Tibial artery (tissue), 4 donors: ENCODE data around the gene STYXL1.

Experiments used
- DNase-seq, 2 donors: peaks; one replicate each; pipeline ENCODE4 v3.0.0-alpha.2; 2019
- H3K27ac ChIP-seq, 2 donors: fragments of 200-600 bp; sonication (generic) in 1 of 2; 1 replicate in 1 of 2; 2 replicates in 1 of 2; pipeline ENCODE4 v1.5.1; 2018 to 2019; ENCODE audit warnings: mild to moderate bottlenecking in 1 of 2
- H3K27me3 ChIP-seq, 2 donors: fragments of 200-600 bp; sonication (generic) in 1 of 2; one replicate each; pipeline versions ENCODE4 v1.5.1 to v1.6.0; 2016 to 2019
- H3K36me3 ChIP-seq, 3 donors: fragments of 200-600 bp; sonication (generic) in 2 of 3; one replicate each; pipeline ENCODE4 v1.5.1; 2016 to 2019; ENCODE audit warnings: mild to moderate bottlenecking in 2 of 3
- H3K4me1 ChIP-seq, 4 donors: fragments of 200-600 bp; sonication (generic) in 2 of 4; 1 replicate in 3 of 4; 2 replicates in 1 of 4; pipeline ENCODE4 v1.5.1; 2016 to 2019
- H3K4me3 ChIP-seq, 2 donors: fragments of 200-600 bp; sonication (generic) in 1 of 2; 1 replicate in 1 of 2; 2 replicates in 1 of 2; pipeline ENCODE4 v1.5.1; 2018 to 2019; ENCODE audit warnings: mild to moderate bottlenecking in 2 of 2
- H3K9me3 ChIP-seq, 3 donors: fragments of 200-600 bp; sonication (generic) in 1 of 3; one replicate each; pipeline ENCODE4 v1.5.1; 2016 to 2019
- CTCF ChIP-seq, 2 experiments: fragments of 200-600 bp in 1 of 2; fragments of 450-650 bp in 1 of 2; IDR thresholded peaks; one replicate each; pipeline ENCODE4 v1.5.1; 2017 to 2019; ENCODE audit warnings: antibody characterized with exemption in 2 of 2, mild to moderate bottlenecking in 1 of 2, moderate library complexity in 1 of 2
- intact Hi-C: fragments of 100-400 bp; cut with DNase I; formaldehyde crosslinking; loops from one replicate; pipeline ENCODE4 v1.15.0; 2023; ENCODE audit warnings: low total_unique reads

STYXL1 gene

GRCh38 chr7:75979759-75980429, 67.9 kb downstream of the STYXL1 start:
- intact Hi-C loops, result no loop called here
- TF ChIP-seq CTCF (IDR thresholded peaks at IDR 0.05), result no peak
- peaks cover 9 to 58% (median 56%) of the 10 kb centered on the region in 3 donors for H3K36me3 ChIP-seq

GRCh38 chr7:75977743-75978142, 70.1 kb downstream of the STYXL1 start:
- Histone ChIP-seq H3K9me3 (no peaks in the 10 kb centered on the region), H3K27ac (peak overlapping the region; percentile 23 to 45), H3K4me1 (peaks cover 0 to 14% (median 9%) of the 10 kb centered on the region in 4 donors), H3K27me3 (no peaks in the 10 kb centered on the region), H3K36me3 (peaks cover 13 to 51% (median 35%) of the 10 kb centered on the region in 3 donors), H3K4me3 (no peak overlapping the region)
- no peak for TF ChIP-seq CTCF (IDR thresholded peaks at IDR 0.05)
- peak; percentile 78 to 92 for DNase-seq
- intact Hi-C loops, result no loop called here

More at GRCh38 chr7:75979759-75980429, 67.9 kb downstream of the STYXL1 start:
- H3K9me3 ChIP-seq, result no peaks in the 10 kb centered on the region
- H3K4me1 ChIP-seq, result peaks cover 0 to 14% (median 9%) of the 10 kb centered on the region in 4 donors
- H3K27me3 ChIP-seq, result no peaks in the 10 kb centered on the region
- H3K27ac ChIP-seq, result no peak overlapping the region
- DNase-seq, result peak in 1 of 2 donors; percentile 72
- no peak overlapping the region for H3K4me3 ChIP-seq

- peaks cover 0 to 37% (median 21%) of the 10 kb centered on the region in 4 donors for H3K4me1 ChIP-seq
- TF ChIP-seq CTCF (IDR thresholded peaks at IDR 0.05), result no peak
- peak; percentile 65 to 77 for DNase-seq
- intact Hi-C loops, result no loop called here
- H3K9me3 ChIP-seq, result no peaks in the 10 kb centered on the region
- peaks cover 0 to 24% (median 13%) of the 10 kb centered on the region in 3 donors for H3K36me3 ChIP-seq
- peak overlapping the region in 1 of 2 donors; percentile 15 for H3K27ac ChIP-seq
- H3K27me3 ChIP-seq, result no peaks in the 10 kb centered on the region
- no peak overlapping the region for H3K4me3 ChIP-seq
Measured at GRCh38 chr7:75971961-75972763, 75.6 kb downstream of the STYXL1 start.

- Histone ChIP-seq H3K27ac (peak overlapping the region in 1 of 2 donors; percentile 15), H3K36me3 (peaks cover 0 to 24% (median 13%) of the 10 kb centered on the region in 3 donors)
- TF ChIP-seq CTCF (IDR thresholded peaks at IDR 0.05), result no peak
Measured at GRCh38 chr7:75971309-75971960, 76.4 kb downstream of the STYXL1 start.

GRCh38 chr7:75969704-75970498, 77.9 kb downstream of the STYXL1 start:
- no peak for TF ChIP-seq CTCF (IDR thresholded peaks at IDR 0.05)
- H3K4me1 ChIP-seq, result peaks cover 0 to 55% (median 40%) of the 10 kb centered on the region in 4 donors
- H3K27ac ChIP-seq, result peak overlapping the region; percentile 88 to 95
- intact Hi-C loops, result no loop called here
- no peaks in the 10 kb centered on the region for H3K9me3 ChIP-seq
- no peak for DNase-seq
- H3K27me3 ChIP-seq, result no peaks in the 10 kb centered on the region
- H3K36me3 ChIP-seq, result peaks cover 0 to 24% (median 13%) of the 10 kb centered on the region in 3 donors
- no peak overlapping the region for H3K4me3 ChIP-seq

More at GRCh38 chr7:75971309-75971960, 76.4 kb downstream of the STYXL1 start:
- intact Hi-C loops, result no loop called here
- Histone ChIP-seq H3K4me1 (peaks cover 0 to 40% (median 26%) of the 10 kb centered on the region in 4 donors), H3K9me3 (no peaks in the 10 kb centered on the region), H3K27me3 (no peaks in the 10 kb centered on the region), H3K4me3 (no peak overlapping the region)
- no peak for DNase-seq
